ENCODE results near the gene METTL16.
A peak's percentile ranks its signal among the peaks of the same experiment; 100 is the strongest.

Gene METTL16

DNA sequence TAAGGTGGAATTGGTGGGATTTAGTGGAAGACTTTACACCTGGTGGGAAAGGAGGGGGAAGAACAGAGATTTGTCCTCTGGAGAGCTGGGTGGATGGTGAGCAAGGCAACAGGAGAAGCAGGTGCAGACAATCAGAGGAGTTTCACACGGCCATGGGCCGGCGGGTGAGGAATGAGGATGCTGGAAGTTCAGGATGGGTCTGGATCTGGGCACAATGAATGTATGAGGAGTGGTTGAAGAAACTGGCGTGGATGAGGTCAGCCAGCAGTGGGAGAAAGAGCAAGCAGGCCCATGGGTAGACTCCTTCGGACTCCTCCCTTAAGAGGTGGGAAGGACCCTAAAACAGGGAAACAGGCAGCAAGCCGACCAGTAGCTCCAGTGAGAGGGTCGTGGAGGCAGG is 100.7 kb downstream of the METTL16 start:
- no peak for DNase-seq

DNA sequence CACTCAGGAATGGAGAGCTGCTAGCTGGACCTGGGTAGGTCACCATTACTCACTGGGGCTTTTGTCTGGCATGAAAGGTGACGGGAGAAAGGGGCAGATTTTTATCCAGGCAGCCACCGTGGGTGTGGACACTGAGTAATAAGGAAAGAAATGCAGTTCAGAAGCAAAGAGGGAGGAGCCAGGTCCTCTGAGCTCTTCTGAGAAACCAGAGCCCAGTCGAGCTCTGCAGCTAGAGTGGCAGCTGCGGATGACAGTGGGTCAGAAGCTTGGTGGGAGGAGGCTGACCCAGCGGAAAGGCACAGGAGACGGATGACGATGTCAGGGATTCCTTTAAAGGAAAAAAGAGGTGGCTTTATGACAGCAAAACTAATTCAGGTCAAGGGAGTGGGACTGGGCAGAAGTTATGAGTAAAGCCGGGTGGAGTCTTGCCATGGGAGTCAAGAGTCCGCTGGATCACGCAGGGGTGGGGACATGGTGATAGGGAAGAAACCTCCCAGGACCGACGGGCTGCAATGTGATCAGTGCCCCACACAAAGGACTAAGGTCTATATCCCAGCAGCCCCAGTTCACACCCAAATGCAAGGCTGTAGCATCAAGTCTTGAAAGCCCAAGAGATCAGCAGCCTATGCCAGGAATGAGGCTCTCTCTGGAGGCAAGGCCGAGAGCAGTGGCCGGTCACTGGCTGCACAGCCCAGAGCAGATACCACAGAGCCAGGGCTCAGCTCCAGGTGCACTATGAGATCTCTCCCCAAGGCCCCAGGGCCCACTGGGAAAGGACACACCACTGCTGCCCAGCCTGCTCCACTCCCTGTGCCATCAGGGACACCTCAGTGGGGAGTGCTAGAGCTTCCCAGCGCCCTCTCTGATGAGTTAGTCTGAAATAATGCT is 104.5 kb downstream of the METTL16 start:
- peak; percentile 60 for DNase-seq

- DNase-seq, result peak; percentile 41
Measured at GRCh38 chr17:2406271-2406902, 105.3 kb downstream of the METTL16 start.

GRCh38 chr17:2405247-2405926 is 106.3 kb downstream of the METTL16 start:
- DNase-seq, result no peak

DNA sequence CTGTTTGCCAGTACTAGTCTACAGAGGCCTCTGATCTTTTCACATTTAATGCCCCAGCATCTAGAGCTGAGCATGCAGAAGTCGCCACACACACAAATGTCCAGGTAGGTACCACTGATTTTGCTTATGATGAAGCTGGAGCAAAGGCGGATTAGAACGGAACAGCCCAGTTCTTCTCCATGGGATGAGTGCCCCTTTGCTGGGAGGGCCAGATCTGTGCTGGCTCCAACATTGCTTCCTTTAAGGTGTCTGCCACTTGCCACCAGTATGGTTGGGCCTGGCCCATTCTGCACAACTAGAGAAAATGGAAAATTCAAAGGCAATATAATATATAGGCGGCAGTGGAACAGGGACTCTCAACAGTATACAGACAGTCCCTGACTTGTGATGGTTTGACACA is 108.6 kb downstream of the METTL16 start:
- peak; percentile 36 for DNase-seq

- no peak for DNase-seq
Measured at GRCh38 chr17:2402544-2402943, 109.1 kb downstream of the METTL16 start.

DNA sequence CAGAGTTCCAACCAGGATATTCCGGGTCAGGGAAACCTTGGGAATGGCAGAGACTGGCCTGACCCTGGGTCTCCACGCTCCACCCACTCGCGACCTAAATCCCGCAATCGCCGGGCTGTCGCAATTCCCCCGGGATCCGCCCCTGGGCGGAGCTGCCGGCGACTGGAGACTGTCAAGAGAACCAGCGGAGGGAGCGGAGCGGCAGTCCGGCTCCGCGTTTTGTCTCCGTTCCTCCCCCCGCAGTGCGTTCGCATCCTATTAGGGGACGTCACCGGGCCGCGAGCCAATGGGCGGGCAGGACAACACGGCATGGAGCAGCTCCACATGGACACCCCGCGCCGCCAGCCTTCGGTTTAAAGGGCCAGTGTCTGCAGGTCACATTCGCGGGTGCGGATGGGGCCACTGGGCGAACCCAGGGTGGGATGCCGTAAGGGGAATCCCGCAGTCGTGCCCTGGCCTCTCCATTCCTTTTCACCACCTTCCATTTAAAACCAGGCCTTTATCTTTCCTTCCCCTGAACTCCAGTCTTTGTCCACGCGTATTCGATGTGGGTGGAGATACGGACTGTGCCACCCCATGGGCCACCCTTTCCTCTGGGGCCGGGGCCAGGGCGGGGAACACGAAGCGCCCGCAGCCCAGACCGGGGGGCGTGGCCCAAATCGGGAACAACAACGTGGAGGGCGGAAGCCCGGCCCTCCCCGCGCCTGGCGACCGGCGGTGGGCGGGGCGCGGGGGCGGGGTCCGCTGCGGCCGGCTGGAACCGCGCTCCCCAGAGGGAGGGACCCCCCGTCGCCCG is 110.1 kb downstream of the METTL16 start:
- peak; percentile 100 for DNase-seq

- DNase-seq, result peak; percentile 95
Measured at GRCh38 chr17:2400877-2401425, 110.7 kb downstream of the METTL16 start, which contains the start of gene MNT. TSS of gene MNT (minus strand) at chr17:2401060. CDS start at chr17:2400712, 348 bp downstream.

GRCh38 chr17:2400474-2400866 is 111.2 kb downstream of the METTL16 start:
- peak; percentile 71 for DNase-seq

DNA sequence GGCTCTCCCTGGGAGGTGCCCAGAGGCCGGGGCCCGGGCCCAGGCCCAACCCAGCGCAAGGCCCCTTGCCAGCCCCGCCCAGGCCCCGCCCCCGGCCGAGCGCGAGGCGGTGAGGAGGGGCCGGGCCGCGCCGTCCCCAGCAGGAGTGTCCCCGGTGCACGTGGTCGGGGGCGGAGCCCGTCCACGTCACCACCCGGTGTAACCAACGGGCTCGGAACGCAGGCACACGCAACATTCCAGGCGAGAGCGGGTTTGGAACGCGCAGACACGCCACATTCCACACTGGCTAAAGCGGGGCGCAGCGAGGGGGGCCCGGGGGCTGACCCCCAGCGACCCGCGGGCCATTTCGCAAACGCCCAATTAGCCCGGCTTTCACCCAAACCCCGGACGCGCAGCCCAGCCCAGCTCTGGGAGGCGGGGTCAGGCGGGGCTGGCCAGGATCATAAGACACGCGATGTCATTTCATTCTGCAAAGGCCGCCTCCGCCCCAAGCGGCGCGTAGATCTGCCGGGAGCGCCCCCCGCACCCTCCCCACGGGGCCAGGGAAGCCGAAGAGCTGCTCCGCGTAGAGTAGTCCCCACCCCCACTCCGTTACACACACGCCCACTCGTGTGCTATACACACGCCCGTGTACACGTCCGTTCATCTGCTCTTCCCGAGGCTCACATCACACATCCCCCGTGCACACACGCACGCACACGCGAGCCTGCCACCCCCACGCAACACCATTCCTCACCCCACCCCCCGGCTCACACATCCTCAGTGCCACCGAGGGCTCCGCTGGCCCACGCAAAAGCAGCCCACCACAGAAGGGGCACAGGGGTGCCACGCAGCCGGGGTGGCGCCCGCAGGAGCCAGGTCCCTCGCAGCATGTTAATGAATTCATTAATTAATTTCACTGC is 111.9 kb downstream of the METTL16 start:
- peak; percentile 97 for DNase-seq

DNA sequence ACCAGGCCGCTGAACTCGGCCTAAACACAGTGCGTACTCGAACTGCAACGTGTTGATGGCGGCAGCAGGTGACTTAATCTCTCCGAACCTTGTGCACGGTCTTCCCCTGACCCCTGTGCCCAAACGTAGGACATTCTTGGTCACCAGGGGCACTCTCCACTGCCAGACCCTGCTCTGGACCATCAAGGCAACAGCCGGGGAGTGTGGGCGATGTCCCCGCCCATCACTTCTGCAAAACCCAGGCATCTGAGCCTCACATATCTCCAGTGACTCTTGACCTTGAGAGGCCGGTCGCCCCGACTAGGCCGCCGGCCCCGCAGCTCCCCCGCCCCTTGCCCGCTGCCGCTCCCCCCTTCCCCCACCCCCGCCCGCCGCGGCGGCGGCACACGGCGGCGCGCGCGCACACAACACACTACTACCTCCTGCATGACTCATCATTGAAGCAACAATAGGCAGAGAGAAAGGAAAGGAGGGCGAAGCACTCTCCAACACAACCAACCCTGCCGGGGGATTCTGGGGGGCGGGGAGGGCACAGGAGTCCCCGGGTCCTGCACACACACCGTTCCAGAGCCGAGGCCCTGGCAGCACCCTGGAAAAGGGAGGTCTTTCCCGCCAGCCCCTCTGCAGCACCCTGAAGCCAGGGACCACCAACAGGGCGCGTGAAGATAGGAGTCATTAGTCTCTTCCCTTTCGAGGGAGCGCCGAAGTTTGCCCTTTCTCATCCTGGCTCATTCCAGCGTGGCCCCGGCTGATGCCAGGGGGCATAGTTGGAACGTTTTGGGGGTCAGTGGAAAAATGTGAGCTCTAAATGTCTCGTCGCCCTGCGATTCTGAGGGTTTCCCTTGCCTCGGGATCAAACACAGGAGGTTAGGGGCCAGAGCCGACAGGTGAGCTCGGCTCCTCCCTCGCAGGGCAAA is 112.8 kb downstream of the METTL16 start:
- DNase-seq, result no peak

DNA sequence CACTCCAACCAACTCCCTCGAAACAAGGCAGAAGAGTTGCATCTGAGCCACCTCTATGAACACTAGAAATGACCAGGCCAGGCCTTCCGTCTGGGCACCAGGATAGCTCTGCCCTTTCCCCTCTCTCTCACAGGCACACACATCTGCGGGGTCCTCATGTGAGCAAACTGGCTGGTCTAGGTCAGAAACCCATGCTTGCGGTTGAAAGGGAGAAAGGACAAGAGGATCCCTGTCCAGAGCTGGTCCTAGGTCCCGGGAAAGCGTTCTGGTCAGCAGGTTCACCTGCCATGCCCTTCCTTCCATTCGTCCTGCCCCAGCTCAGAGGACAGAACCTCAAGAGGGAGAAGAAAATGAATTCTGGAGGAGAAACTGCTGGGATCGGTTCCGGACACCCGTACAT is 113.5 kb downstream of the METTL16 start:
- DNase-seq, result no peak

GRCh38 chr17:2397247-2398171 is 114.2 kb downstream of the METTL16 start:
- no peak for DNase-seq

DNA sequence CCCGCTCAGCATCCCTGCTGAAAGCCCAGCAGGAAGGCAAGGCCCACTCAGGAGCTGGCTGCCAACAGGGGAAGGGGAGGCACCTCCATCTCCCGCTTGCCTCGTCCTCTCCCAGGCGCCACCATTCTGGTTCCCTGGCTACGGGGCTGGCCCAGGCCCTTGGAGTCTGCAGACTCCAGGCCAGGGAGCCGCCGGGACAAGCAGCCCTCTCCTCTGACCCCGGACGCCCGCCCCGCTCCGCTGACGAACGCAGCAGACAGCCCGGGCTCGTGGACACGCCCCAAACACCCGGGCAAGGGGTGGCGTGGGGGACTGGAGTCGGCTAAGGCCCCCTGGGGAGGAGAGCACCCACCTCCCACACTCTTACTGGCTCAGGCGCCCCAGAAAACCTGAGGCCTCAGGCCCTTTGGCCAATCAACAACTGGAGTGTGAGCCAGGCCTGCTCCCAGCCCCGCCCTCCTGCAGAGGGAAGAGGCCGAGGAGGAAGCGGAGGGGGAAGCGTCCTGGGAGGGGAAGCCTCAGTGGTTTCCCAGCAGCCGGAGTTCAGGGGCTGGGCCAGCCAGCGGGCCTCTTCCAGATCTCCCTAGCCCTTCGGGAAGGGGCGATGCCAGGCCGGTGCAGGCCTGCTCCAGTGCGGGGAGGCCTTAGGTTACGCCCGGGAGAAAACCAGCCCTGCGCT is 115.0 kb downstream of the METTL16 start:
- DNase-seq, result peak; percentile 89

- no peak for DNase-seq
Measured at GRCh38 chr17:2396192-2396567, 115.5 kb downstream of the METTL16 start.

DNA sequence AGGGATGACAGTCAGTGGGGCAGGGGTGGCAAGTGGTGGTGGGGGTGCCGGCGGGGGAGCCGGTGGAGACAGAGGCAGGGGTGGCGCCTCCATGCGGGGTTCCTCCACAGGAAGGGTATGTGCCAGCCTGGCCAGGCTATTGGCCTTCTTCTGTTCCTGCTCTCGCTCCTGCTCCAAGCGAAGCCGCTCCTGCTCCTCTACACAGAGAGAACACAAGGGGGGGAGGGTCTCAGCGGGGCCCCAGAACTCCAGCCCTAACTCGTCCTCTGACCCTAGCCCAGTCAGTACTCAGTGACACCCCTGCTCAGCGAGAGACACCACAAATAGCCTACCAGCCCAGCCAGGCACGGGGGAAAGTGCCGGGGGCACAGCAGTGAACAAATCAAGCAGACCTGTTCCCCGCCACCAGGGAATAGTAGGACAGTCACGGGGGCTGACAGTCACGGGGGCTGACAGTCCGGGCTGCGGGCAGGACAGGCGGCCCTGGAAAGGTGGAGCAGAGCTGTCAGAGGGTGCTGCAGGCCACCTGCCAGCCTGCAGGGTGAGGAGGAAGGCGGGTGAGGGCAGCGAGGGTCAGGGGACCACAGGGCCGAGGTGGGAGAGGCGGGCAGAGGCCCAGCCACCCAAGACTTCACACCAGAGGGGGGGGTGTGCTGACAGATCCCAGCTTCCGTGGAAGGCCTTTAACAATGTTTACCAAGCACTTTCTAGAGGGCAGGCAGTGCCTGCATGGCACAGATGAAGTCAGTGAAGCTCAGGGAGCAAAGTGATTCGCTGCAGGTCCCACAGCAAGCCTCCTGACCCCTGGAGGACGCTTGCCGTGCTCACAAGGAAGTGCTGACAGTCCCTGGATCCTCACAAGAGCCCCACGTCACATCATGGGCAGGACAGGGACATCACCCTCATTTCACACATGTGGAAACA is 116.2 kb downstream of the METTL16 start:
- DNase-seq, result no peak

GRCh38 chr17:2394775-2395201 is 116.9 kb downstream of the METTL16 start:
- DNase-seq, result no peak
